ENCODE measurements around the gene ZMYND8. TPM values are rescaled to one million over a fixed set of nuclear protein-coding genes. Genes with fewer than 3 reads are reported as not detected.

The ZMYND8 gene
- total RNA-seq, 4 donors from 2014 or later = 48.5 to 169 (median 54.1) TPM

DNA sequence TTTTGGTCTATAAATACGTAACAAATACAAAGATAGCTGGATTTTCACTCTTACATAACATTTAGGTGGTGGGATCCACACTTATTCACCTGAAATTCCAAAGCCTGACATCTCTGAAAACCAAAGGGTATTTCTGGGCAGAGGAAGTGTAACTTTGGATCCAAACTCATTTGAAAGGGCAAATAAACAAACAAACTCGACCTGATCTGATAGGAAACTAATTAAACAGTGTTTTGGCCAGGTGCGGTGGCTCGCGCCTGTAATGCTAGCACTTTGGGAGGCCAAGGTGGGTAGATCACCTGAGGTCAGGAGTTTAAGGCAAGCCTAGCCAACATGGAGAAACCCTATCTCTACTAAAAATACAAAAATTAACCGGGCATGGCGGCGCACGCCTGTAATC is 128.9 kb downstream of the ZMYND8 start:
- 92% methylated on average over 9 of the region's 9 CpGs for WGBS
- Histone ChIP-seq H3K9me3 (no peaks in the 10 kb centered on the region), H3K27me3 (no peaks in the 10 kb centered on the region), H3K36me3 (peaks cover 96% of the 10 kb centered on the region), H3K4me1 (no peaks in the 10 kb centered on the region), H3K27ac (no peak overlapping the region), H3K4me3 (no peak overlapping the region)
- TF ChIP-seq EP300 (IDR thresholded peaks at IDR 0.05) (no peak), POLR2AphosphoS5 (IDR thresholded peaks at IDR 0.05) (no peak), POLR2A (IDR thresholded peaks at IDR 0.05) (no peak)
- TF ChIP-seq, protein P1, sequence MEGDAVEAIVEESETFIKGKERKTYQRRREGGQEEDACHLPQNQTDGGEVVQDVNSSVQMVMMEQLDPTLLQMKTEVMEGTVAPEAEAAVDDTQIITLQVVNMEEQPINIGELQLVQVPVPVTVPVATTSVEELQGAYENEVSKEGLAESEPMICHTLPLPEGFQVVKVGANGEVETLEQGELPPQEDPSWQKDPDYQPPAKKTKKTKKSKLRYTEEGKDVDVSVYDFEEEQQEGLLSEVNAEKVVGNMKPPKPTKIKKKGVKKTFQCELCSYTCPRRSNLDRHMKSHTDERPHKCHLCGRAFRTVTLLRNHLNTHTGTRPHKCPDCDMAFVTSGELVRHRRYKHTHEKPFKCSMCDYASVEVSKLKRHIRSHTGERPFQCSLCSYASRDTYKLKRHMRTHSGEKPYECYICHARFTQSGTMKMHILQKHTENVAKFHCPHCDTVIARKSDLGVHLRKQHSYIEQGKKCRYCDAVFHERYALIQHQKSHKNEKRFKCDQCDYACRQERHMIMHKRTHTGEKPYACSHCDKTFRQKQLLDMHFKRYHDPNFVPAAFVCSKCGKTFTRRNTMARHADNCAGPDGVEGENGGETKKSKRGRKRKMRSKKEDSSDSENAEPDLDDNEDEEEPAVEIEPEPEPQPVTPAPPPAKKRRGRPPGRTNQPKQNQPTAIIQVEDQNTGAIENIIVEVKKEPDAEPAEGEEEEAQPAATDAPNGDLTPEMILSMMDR (IDR thresholded peaks at IDR 0.05) = no peak
- no peak for DNase-seq (ENCODE audit: low spot score in 2 of 2)

DNA sequence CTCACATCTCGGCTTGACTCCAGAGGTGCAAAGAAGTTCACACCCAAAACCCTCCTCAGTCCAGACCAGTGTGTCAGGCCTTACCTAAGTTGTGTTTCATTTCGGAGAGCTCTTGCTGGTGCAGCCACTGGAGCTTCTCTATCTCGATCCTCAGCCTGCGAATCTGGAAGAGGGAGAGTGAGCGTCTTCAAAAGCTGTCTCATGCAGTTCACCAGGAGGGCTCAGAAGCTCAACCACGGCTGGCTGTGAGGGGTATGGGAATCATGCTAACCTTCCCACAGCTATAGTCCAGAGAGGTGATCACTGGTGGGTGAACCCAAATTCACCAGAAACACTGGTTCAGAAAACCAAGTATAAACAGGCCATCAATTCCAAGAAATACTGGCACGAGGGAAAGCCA is 129.4 kb downstream of the ZMYND8 start:
- no peaks in the 10 kb centered on the region for H3K9me3 ChIP-seq
- TF ChIP-seq EP300 (IDR thresholded peaks at IDR 0.05) (no peak), POLR2AphosphoS5 (IDR thresholded peaks at IDR 0.05) (no peak), POLR2A (IDR thresholded peaks at IDR 0.05) (no peak)
- TF ChIP-seq, protein P1 (IDR thresholded peaks at IDR 0.05) = no peak
- H3K4me3 ChIP-seq = no peak overlapping the region
- H3K27ac ChIP-seq = no peak overlapping the region
- 91% methylated on average over 7 of the region's 7 CpGs for WGBS
- peaks cover 96% of the 10 kb centered on the region for H3K36me3 ChIP-seq
- no peaks in the 10 kb centered on the region for H3K4me1 ChIP-seq
- no peak for DNase-seq (ENCODE audit: low spot score in 2 of 2)
- H3K27me3 ChIP-seq = no peaks in the 10 kb centered on the region

DNA sequence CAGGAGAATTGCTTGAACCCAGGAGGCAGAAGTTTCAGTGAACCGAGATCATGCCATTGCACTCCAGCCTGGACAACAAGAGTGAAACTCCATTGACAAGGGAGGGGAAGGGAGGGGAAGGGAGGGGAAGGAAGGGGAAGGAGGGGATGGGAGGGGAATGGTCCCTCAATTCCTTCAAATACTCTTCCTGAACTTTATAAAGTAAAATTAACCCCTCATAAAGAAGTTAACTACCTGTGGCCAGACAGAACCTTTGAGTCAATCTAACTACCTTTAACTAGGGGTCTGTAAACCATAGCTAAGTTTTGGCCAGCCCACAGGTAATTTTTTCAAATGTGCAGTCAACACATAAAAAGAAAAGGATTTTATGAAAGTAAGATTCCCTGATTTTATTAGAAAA is 131.0 kb downstream of the ZMYND8 start:
- Histone ChIP-seq H3K27ac (no peak overlapping the region), H3K4me1 (no peaks in the 10 kb centered on the region), H3K36me3 (peaks cover 97% of the 10 kb centered on the region), H3K4me3 (no peak overlapping the region), H3K27me3 (no peaks in the 10 kb centered on the region), H3K9me3 (no peaks in the 10 kb centered on the region)
- TF ChIP-seq POLR2A (IDR thresholded peaks at IDR 0.05) (no peak), EP300 (IDR thresholded peaks at IDR 0.05) (no peak)
- 100% methylated on average over 1 of the region's 1 CpG for WGBS
- no peak for DNase-seq (ENCODE audit: low spot score in 2 of 2)

DNA sequence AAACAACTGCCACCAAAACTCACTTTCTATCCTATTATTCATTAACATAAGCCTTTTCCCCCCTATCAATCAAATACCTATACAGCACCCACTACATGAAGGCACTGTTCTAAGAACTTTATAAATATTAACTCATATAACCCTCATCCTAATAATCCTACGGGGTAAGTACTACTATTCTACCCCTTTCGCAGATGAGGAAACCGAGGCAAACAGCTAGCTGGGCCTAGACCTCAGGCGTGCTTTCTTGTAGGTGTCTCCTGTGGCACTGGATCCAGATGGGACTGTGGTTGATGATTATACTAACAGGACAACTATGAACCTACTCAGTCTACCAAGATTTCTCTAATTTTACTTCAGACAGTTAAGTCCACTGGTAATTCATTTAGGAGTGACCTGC is 131.6 kb downstream of the ZMYND8 start:
- Histone ChIP-seq H3K4me3 (no peak overlapping the region), H3K9me3 (no peaks in the 10 kb centered on the region), H3K4me1 (no peaks in the 10 kb centered on the region), H3K36me3 (peaks cover 97% of the 10 kb centered on the region), H3K27me3 (no peaks in the 10 kb centered on the region), H3K27ac (no peak overlapping the region)
- no peak for TF ChIP-seq POLR2A (IDR thresholded peaks at IDR 0.05)
- TF ChIP-seq EP300 (IDR thresholded peaks at IDR 0.05) = no peak
- TF ChIP-seq, protein P1 (IDR thresholded peaks at IDR 0.05) = no peak
- no peak for TF ChIP-seq POLR2AphosphoS5 (IDR thresholded peaks at IDR 0.05)
- 94% methylated on average over 4 of the region's 4 CpGs for WGBS
- no peak for DNase-seq (ENCODE audit: low spot score in 2 of 2)

DNA sequence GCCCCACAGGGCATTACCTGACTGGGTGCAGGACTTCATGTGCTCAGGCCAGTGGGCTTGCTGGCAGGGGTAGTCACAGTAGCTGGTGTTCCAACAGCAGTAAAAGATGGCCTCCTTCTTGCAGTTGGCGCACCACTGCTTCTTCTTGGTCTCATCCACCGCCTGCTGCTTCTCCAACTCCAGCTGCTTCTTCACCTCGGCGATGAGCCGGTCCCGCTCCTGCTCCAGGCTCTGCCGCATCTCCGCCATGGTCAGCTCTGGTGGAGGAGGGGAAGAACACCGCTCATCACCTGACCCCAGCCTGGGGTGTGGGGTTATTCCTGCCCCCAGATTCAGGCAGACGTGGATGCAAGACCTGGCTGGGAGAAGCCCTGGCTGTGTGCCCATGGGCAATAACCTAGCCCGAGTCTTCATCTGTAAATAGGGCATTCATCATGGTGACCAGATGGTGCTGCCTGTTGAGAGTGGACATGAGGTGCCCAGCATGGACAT is 132.2 kb downstream of the ZMYND8 start:
- no peak overlapping the region for H3K27ac ChIP-seq
- no peak for DNase-seq (ENCODE audit: low spot score in 2 of 2)
- no peaks in the 10 kb centered on the region for H3K4me1 ChIP-seq
- H3K36me3 ChIP-seq = peaks cover 97% of the 10 kb centered on the region
- H3K9me3 ChIP-seq = no peaks in the 10 kb centered on the region
- WGBS = 95% methylated on average over 11 of the region's 11 CpGs
- no peak overlapping the region for H3K4me3 ChIP-seq
- H3K27me3 ChIP-seq = no peaks in the 10 kb centered on the region
- TF ChIP-seq, protein P1 (IDR thresholded peaks at IDR 0.05) = no peak
- TF ChIP-seq POLR2AphosphoS5 (IDR thresholded peaks at IDR 0.05) (no peak), POLR2A (IDR thresholded peaks at IDR 0.05) (no peak), EP300 (IDR thresholded peaks at IDR 0.05) (no peak)

DNA sequence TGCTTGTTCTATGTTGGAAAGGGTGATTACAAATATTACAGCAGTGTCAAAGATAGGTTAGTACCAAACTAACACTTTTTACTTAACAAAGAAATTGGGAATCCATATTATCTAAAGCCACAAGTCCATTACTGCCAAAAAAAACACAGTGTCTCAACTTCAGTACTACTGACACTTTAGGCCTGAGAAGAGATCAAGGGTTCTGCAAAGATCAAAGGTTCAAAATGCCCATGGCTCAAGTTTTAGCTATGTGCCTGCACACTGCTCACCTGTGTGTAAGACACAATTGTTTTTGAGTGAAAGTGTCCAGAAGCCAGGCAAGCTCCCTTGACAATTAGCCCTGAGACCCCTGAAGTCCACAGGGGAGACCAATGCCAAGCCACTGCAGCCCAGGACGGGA is 132.6 kb downstream of the ZMYND8 start:
- TF ChIP-seq POLR2A (IDR thresholded peaks at IDR 0.05) (no peak), EP300 (IDR thresholded peaks at IDR 0.05) (no peak), POLR2AphosphoS5 (IDR thresholded peaks at IDR 0.05) (no peak)
- TF ChIP-seq, protein P1 (IDR thresholded peaks at IDR 0.05) = no peak
- 100% methylated on average over 1 of the region's 1 CpG for WGBS
- Histone ChIP-seq H3K9me3 (no peaks in the 10 kb centered on the region), H3K36me3 (peaks cover 95% of the 10 kb centered on the region), H3K27ac (no peak overlapping the region), H3K4me3 (no peak overlapping the region), H3K4me1 (no peaks in the 10 kb centered on the region), H3K27me3 (no peaks in the 10 kb centered on the region)
- no peak for DNase-seq (ENCODE audit: low spot score in 2 of 2)
